Gastroesophageal sphincter (tissue), 3 donors: ENCODE results near the gene MPP7.

Source experiments
- CTCF ChIP-seq, 4 experiments: fragments of 200-600 bp in 2 of 4; fragments of 450-650 bp in 2 of 4; sonication (generic) in 1 of 4; IDR thresholded peaks; one replicate each; pipeline ENCODE4 v1.5.1; 2017 to 2019; ENCODE audit warnings: antibody characterized with exemption in 4 of 4, mild to moderate bottlenecking in 2 of 4, moderate library complexity in 2 of 4
- EP300 ChIP-seq: sonication (generic); formaldehyde crosslinking; IDR thresholded peaks from one replicate; pipeline ENCODE4 v1.6.1; 2017; ENCODE audit warnings: antibody characterized with exemption, mild to moderate bottlenecking
- POLR2A ChIP-seq, 2 donors: fragments of 450-650 bp; IDR thresholded peaks; one replicate each; pipeline ENCODE4 v1.6.1; 2017; ENCODE audit warnings: antibody characterized with exemption in 2 of 2, mild to moderate bottlenecking in 2 of 2, moderate library complexity in 1 of 2
- POLR2AphosphoS5 ChIP-seq: sonication (generic); formaldehyde crosslinking; IDR thresholded peaks from one replicate; pipeline ENCODE4 v1.6.1; 2017; ENCODE audit warnings: antibody characterized with exemption

GRCh38 chr10:28316696-28317095 lies 13.8 kb upstream of the MPP7 start:
- no peak for TF ChIP-seq CTCF (IDR thresholded peaks at IDR 0.05)
- no peak for TF ChIP-seq POLR2AphosphoS5
- TF ChIP-seq POLR2A (IDR thresholded peaks at IDR 0.05): no peak
- no peak for TF ChIP-seq EP300
